ENCODE results near the gene PDXDC1.
A peak's percentile ranks its signal among the peaks of the same experiment; 100 is the strongest.
"Not testable (repeated sequence)": the region's sequence is repeated elsewhere in the genome, so short reads cannot be mapped to it uniquely, and the experiment has no call there.

Gene PDXDC1

DNA sequence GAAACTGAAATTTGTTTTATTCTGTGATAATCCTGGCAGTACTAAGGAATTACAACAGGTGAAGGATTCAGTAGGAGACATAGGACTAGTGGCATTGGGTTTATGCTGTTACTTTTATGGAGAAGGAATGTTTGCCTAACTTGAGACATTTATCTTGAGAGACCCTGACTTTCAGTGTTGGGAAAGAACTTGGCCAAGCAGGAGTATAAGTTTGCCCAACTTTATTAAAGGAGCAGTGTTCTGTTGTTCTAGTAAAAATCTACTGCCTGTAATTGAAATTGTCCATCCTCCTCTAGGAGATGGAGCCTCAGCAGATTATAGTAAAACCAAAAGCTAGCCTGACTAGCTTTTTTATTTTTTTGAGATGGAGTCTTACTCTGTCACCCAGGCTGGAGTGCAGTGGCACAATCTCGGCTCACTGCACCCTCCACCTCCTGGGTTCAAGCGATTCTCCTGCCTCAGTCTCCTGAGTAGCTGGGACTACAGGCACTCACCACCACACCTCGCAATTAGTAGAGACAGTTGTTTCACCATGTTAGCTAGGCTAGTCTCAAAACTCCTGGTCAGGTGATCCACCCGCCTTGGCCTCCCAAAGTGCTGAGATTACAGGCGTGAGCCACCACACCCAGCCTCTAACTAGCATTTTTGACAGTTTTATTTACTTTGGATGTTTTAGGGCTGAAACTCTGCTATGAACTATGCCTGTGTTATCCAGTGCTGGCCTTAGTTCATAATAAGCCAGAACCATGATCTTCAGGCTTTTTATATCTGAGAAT lies 30.7 kb downstream of the PDXDC1 start:
- DNase-seq (ENCODE audit: low read depth); in situ Hi-C loops (cut with HindIII; ENCODE audit: low sequenced_read_pairs); H3K4me3 ChIP-seq (ENCODE audit: low read depth, low read length): not testable (repeated sequence)

DNA sequence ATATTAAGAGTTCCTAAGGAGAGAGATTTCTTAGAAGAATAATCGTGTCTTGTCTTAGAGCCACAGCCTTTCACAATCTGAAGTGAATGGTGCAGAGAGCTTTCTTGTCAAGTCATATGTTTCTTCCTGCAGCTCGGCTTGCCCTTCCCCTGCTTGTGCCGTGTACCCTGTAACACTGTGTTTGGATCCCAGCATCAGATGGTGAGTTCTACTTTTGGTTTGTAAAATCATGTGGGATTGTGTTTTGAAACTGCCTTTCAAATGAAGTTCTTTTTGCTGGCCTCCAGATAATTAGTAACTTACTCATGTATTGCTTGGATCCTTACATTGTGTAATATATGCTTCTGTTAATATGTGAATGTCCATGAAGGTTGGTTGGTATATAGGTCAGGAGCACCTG lies 33.8 kb downstream of the PDXDC1 start:
- H3K4me3 ChIP-seq (ENCODE audit: low read depth, low read length); in situ Hi-C loops (cut with HindIII; ENCODE audit: low sequenced_read_pairs); DNase-seq (ENCODE audit: low read depth): not testable (repeated sequence)

DNA sequence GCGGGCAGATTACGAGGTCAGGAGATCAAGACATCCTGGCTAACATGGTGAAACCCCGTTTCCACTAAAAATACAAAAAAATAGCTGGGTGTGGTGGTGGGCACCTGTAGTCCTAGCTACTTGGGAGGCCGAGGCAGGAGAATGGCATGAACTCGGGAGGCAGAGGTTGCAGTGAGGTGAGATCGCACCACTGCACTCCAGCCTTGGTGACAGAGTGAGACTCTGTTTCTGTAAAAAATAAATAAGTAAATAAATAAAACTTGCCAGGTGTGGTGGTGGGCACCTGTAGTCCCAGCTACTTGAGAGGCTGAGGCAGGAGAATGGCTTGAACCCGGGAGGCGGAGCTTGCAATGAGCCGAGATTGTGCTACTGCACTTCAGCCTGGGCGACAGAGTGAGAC lies 38.1 kb downstream of the PDXDC1 start:
- DNase-seq (ENCODE audit: low read depth); H3K4me3 ChIP-seq (ENCODE audit: low read depth, low read length); in situ Hi-C loops (cut with HindIII; ENCODE audit: low sequenced_read_pairs): not testable (repeated sequence)

DNA sequence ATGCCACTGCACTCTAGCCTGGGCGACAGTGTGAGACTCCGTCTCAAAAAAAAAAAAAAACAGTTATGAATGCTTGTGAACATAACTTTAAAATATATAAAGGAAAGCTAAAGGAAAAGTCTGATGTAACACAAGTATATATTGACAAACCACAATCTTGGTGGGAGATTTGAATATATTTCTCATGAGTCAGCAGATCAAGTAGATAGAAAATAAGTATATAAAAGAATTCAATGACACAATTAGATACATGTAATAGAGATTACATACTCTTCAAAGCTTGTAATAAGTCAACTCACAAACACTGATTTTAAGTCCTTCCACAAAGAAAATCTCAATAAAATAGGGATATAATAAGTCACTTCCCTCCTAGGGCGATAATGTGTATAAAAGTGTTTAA lies 40.8 kb downstream of the PDXDC1 start:
- H3K4me3 ChIP-seq (ENCODE audit: low read depth, low read length); in situ Hi-C loops (cut with HindIII; ENCODE audit: low sequenced_read_pairs); DNase-seq (ENCODE audit: low read depth): not testable (repeated sequence)

DNA sequence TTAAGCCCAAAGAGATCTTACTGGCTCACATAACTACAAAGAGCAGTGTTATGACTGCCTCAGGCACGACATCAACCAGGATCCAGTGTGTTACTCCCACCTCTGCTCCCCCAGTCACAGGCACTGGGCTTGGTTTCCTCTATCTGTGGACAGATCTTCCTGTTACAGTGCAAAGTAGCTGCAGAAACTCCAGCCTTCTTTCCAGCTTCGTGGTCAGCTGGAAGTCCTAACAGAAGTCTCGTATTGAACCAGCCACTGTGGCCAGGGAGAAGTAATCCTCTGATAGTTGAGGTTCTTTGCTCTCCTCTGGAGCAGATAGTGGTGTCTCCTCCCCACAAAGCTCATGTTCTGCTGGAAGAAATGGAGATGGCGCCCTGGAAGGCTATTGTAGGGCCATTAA lies 41.5 kb downstream of the PDXDC1 start:
- DNase-seq (ENCODE audit: low read depth); H3K4me3 ChIP-seq (ENCODE audit: low read depth, low read length); in situ Hi-C loops (cut with HindIII; ENCODE audit: low sequenced_read_pairs): not testable (repeated sequence)

DNA sequence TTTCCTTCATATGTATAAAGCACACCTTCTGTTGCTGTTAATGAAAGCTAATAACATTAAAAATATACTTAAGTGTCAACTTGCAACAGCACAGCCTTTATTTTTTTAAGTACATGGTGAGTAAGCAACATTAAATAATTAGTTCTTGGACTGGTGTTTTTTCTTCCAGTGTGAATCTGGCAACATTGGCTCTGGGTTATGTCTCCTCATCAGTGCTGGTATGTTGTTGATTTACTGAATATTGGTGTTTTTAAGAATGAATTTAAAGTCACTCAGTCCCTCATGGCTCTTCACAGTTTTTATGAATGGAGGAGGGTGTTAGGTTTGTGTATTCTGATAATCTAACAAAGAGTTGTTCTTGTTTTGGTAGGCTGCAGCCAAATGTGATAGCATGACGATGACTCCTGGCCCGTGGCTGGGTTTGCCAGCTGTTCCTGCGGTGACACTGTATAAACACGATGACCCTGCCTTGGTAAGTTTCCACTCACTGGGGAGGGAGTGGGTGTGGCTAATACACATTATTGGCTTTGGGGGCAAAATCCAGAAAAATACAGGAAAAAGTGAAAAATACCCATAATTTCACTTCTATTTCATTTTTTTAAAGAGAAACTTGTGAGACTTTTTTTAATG lies 42.2 kb downstream of the PDXDC1 start:
- in situ Hi-C loops (cut with HindIII; ENCODE audit: low sequenced_read_pairs); H3K4me3 ChIP-seq (ENCODE audit: low read depth, low read length); DNase-seq (ENCODE audit: low read depth): not testable (repeated sequence)

DNA sequence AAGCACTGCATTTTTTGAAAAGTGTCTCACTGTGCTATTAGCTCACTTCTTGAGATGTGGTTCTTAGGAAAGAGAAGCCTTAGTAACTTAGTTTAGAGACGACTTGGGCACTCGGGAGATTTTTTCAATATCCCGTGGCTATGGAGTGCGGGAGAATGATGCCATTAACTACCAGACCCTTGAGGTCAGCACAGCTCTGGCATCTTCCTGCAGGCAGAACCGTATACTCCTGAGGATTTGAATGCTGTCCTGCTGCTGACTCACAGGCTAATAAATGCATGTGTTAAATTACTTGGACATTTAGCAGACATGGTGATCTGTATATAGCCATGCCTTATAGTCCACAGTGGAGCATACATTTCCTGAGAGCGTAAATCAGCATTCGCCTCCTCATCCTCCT lies 46.6 kb downstream of the PDXDC1 start:
- in situ Hi-C loops (cut with HindIII; ENCODE audit: low sequenced_read_pairs); DNase-seq (ENCODE audit: low read depth); H3K4me3 ChIP-seq (ENCODE audit: low read depth, low read length): not testable (repeated sequence)

DNA sequence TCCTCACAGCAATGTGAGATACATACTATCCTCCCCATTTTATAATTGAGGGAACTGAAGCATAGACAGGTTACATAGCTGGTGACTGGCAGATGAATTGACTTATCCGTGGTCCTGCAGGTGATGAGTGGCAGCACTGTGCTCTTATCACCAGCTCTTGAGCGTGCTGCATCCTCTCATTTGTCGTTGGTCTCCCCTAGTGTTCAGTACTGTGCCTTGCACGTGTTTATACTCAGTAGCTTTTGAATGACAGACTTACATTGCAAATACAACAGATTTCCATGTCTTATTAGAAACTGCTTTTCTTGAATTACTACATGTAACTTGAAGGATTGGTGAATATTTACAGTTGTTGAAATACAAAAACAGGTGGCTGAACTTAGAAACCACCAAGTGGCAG lies 47.4 kb downstream of the PDXDC1 start:
- TF ChIP-seq, protein P1, sequence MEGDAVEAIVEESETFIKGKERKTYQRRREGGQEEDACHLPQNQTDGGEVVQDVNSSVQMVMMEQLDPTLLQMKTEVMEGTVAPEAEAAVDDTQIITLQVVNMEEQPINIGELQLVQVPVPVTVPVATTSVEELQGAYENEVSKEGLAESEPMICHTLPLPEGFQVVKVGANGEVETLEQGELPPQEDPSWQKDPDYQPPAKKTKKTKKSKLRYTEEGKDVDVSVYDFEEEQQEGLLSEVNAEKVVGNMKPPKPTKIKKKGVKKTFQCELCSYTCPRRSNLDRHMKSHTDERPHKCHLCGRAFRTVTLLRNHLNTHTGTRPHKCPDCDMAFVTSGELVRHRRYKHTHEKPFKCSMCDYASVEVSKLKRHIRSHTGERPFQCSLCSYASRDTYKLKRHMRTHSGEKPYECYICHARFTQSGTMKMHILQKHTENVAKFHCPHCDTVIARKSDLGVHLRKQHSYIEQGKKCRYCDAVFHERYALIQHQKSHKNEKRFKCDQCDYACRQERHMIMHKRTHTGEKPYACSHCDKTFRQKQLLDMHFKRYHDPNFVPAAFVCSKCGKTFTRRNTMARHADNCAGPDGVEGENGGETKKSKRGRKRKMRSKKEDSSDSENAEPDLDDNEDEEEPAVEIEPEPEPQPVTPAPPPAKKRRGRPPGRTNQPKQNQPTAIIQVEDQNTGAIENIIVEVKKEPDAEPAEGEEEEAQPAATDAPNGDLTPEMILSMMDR (IDR thresholded peaks at IDR 0.05; ENCODE audit: low read depth, low read length, missing control alignments) = peak; percentile 25
- H3K4me3 ChIP-seq (ENCODE audit: low read depth, low read length); DNase-seq (ENCODE audit: low read depth); in situ Hi-C loops (cut with HindIII; ENCODE audit: low sequenced_read_pairs): not testable (repeated sequence)

DNA sequence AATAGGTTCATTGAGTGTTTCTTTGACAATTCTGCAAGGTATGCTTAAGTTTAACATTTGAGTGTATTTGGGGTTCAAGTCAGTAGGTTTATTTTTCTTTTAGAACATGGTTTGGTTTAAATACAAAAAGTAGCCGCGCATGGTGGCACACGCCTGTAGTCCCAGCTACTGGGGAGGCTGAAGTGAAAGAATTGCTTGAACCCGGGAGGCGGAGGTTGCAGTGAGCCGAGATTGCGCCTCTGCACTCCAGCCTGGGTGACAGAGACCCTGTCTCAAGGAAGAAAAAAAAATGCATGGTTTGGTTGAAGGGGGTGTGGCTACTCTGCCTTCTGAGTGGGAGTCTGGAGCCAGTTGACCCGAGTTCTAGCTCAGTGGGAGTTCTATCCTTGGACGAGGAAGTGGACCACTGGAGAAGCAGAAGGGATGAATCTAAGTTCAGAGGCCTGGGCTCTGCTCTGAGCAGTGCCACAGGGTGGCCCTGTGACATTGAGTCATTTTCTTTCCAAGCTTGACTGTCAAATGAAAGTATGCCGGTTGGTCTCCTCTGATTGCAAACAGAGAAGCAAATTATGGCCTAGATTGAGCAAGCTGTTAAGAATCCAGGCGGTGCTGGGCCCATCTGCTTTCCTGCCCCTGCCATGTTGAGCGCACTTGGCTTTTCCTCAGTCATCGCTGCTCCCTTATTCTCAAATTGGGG lies 48.7 kb downstream of the PDXDC1 start:
- in situ Hi-C loops (cut with HindIII; ENCODE audit: low sequenced_read_pairs); H3K4me3 ChIP-seq (ENCODE audit: low read depth, low read length); DNase-seq (ENCODE audit: low read depth): not testable (repeated sequence)

DNA sequence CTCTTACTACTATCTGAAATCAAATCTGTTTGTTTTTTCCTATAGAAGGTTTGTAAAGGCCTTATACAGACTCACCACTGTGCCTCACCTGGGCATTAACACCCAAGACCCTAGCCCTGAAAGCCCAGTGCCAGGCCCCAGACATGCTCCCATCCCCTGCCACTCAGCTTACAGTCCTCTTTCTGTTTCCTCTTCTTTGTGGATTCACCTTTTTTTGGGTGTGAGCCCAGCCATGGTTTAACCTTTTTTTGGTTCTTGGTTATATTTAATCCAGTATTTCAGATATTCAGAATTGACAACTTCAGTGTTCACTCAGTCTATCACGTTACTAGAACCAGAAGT lies 50.0 kb downstream of the PDXDC1 start:
- in situ Hi-C loops (cut with HindIII; ENCODE audit: low sequenced_read_pairs); H3K4me3 ChIP-seq (ENCODE audit: low read depth, low read length); DNase-seq (ENCODE audit: low read depth): not testable (repeated sequence)

DNA sequence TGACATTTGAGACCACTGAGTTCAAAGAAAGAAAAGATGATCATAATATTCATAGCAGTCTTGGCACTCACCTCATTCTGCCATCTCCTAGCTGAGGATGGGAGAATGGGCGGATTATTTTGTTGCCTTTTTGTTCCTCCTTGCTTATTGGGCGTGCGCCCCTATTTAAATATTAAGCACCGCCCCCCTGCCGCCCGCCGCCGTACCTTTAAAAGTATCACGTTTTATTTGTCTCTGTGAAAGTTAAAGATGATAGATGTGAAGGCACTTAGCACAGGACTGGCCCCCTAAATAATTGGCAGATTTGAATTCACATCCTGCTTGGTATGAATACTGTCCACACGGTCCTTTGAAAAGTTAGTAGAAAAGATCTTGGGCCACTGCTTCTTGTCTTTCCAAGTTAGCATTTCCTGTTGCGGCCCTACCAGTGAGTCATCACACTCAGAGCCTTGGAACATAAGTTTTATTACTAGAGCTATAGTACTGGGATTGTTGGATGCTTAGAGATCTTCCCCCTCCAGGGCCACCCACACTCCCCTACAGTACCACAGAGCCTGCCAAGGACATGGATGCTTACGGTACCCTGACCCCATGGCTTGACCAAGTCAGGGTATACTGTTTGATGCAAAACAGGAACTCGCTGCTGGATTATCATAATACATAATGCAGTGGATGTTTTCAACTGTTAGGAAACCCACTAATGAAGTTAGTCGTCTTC lies 50.6 kb downstream of the PDXDC1 start:
- H3K4me3 ChIP-seq (ENCODE audit: low read depth, low read length); DNase-seq (ENCODE audit: low read depth); in situ Hi-C loops (cut with HindIII; ENCODE audit: low sequenced_read_pairs): not testable (repeated sequence)

DNA sequence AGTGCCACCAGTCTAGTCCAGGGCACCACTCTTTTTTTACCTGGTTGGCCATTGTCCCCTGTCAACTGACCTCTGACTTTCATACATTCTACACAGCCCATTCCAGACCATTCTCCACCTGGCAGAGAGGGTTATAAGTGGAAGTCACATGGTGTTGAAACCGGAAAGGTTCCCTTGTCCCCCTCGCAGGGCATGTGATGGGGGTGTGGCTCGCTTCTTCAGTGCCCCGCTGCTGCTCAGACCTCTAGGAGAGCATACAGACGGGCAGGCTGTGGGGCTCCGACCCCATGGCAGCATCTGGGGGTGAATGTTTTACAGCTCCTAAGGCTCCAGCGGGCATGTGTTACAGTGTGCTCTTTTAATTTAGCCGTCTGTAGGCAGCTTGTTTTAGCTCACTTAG lies 52.2 kb downstream of the PDXDC1 start:
- DNase-seq (ENCODE audit: low read depth); in situ Hi-C loops (cut with HindIII; ENCODE audit: low sequenced_read_pairs); H3K4me3 ChIP-seq (ENCODE audit: low read depth, low read length): not testable (repeated sequence)

DNA sequence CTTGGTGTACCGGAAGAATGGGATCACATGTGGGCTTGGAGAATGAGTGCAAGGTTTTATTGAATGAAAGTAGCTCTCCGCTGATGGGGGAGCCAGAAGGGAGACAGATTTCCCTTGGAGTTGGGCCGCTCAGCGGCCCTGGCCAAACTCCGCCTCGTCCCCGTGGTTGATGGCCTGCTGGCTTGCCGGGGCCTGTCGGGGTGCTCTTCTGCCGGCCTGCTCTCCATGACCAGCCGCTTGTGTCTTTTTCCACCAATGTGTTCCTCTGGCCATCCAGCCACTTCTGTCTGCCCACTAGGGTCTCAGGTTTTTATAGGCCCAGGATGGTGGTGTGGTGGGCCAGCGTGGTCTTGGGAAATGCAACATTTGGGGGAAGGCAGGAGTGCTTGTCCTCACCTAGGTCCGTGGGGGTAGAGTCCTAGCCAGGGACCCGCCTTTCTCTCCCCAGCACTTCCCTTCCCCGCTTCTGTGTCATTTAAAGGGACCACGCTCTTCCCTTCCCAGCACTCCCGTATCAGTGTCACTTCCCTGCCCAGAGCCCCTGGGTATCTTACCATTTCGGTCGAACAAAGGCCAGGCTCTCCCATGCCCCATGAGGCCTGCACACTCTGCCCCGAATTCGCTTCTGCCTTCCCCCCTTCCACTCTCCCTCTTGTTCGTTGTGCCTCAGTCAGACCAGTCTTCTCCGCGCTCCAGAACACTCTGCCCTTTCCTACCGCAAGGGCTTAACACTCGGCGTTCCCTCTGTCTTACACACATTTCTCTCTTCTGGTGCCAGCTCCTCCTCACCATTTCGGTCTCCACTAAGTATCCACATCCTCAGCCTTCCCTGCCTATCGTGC lies 52.9 kb downstream of the PDXDC1 start:
- DNase-seq (ENCODE audit: low read depth); in situ Hi-C loops (cut with HindIII; ENCODE audit: low sequenced_read_pairs); H3K4me3 ChIP-seq (ENCODE audit: low read depth, low read length): not testable (repeated sequence)

DNA sequence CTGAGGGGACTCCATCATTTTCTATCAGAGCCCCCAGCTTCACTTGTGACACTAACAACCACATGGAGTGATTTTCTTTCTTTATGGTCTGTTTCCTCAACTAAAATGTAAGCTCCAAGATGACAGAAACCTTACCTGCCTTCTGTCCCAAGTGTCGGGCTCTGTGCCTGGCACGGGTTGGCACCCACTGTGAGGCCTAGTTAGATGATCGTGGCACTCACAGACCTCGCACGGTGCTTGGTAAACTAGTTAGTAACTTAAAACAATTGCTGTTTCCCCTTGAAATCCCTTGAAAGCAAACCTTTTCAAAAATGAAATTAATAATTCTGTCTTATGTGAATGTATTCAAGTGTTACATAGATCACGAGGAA lies 53.5 kb downstream of the PDXDC1 start:
- DNase-seq (ENCODE audit: low read depth); in situ Hi-C loops (cut with HindIII; ENCODE audit: low sequenced_read_pairs); H3K4me3 ChIP-seq (ENCODE audit: low read depth, low read length): not testable (repeated sequence)

Data from astrocyte of the cerebellum (primary cell).